Measurements from ENCODE around the gene GRIN2A.

GRIN2A gene

DNA sequence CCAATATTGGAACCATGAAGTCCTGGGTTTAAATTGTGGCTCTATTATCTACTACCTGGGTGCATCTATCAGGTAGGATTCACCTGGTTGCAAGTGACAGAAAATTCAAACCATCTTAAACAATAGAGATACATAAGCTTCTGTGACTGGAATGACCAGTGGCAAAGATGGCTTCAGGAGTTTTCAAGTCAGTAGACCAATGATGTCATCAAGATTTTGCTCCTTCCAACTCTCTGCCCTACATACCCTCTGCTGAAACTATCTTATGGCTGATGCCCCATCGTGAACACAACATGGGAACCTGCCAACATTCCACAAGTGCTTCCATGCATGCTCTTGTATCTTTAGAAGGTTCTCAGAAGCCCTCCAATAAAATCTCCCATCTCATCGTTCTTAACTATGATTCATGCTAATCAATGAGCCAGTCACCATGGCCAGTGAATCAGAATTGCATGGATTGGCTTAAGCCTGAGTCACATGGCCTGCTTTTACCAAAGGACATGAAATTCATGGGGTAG lies 180.9 kb downstream of the GRIN2A start:
- no peak overlapping the region for H3K4me3 ChIP-seq (ENCODE audit: low read depth, low read length)
- TF ChIP-seq, protein P1, sequence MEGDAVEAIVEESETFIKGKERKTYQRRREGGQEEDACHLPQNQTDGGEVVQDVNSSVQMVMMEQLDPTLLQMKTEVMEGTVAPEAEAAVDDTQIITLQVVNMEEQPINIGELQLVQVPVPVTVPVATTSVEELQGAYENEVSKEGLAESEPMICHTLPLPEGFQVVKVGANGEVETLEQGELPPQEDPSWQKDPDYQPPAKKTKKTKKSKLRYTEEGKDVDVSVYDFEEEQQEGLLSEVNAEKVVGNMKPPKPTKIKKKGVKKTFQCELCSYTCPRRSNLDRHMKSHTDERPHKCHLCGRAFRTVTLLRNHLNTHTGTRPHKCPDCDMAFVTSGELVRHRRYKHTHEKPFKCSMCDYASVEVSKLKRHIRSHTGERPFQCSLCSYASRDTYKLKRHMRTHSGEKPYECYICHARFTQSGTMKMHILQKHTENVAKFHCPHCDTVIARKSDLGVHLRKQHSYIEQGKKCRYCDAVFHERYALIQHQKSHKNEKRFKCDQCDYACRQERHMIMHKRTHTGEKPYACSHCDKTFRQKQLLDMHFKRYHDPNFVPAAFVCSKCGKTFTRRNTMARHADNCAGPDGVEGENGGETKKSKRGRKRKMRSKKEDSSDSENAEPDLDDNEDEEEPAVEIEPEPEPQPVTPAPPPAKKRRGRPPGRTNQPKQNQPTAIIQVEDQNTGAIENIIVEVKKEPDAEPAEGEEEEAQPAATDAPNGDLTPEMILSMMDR (IDR thresholded peaks at IDR 0.05; ENCODE audit: borderline replicate concordance, insufficient read depth, low read depth, low read length), result no peak

DNA sequence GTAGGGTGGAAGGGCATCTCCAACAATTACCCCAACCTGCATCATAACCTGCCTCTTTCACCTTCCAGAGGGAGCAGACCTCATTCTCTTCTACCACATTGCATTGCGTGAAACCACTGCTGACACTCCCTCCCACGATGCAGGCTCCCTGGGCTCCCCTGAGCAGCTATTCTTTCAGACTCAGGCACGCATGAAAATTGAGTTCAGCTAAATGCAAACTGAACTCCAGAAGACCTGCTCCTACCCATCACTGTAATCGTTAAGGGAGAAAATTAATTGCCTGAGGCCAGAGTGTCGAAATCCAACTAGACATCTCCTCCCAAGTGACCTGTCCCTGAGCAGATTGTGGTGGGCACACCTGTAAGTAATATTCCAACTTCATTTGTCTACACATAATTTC lies 186.0 kb downstream of the GRIN2A start:
- no peak overlapping the region for H3K4me3 ChIP-seq (ENCODE audit: low read depth, low read length)
- TF ChIP-seq, protein P1 (IDR thresholded peaks at IDR 0.05; ENCODE audit: borderline replicate concordance, insufficient read depth, low read depth, low read length), result no peak

DNA sequence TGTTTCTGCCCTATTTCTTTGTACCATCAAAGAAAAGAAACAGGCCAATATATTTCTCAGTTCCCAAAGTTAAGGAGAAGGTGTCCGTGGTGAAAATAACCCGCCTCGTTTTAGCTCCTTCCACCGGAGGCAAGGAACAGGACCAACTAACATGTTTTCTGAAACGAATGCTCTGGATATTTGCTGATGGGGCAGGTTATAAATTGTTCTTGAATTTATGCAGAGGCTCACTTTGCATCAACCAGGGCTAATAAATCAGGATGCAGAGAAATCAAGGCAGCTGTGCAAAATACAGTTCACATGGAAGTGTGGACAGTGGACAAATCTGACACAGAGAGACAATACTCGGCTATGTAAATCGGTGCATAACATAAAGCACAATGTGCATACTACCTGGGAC lies 189.8 kb downstream of the GRIN2A start:
- H3K4me3 ChIP-seq (ENCODE audit: low read depth, low read length), result no peak overlapping the region
- TF ChIP-seq, protein P1 (IDR thresholded peaks at IDR 0.05; ENCODE audit: borderline replicate concordance, insufficient read depth, low read depth, low read length), result no peak

DNA sequence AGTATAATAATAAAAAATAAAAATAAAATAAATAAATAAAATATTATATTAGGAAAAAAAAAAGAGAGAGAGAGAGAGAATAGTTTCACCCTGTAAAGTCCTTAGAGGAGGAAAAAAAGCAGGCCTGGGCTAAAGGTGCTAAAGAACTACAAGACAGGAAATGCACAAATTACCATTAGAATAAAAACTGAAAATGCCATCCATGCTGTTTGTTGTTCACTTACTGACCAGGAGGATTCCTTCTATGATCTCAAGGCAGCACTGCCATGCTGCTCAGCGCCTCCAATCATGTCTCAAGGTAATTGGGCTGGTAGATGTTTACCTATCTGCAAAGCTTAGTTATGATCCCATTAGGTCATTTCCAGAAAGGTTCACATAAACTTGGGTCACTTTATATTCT lies 201.2 kb downstream of the GRIN2A start:
- H3K4me3 ChIP-seq (ENCODE audit: low read depth, low read length), result no peak overlapping the region
- TF ChIP-seq, protein P1 (IDR thresholded peaks at IDR 0.05; ENCODE audit: borderline replicate concordance, insufficient read depth, low read depth, low read length), result no peak

DNA sequence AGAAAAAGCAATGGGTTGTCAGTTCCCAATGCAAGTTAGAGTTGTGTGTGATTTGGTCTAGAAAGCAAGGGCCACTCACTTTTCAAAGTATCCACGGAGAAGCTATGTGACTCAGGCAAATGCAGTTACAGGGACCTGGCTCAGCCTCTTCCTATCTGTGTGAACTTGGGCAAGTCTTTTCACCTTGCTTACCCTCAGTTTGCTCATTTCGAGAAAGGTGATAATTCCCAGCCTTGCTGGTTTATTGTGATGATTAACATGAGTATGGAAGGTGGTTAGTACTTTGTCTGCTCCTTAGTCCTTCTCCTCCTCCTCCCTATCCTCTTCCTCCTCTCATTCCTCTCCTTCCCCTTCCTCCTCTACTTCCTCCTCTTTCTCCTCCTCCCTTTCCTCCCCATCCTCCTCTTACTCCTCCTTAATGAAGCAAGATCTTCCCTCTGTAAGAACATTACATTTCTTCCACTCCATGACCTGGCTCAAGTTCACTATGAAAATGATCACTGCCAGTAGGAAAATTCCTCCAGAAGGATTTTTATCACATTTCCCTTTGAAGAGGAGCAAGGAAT lies 204.0 kb downstream of the GRIN2A start:
- H3K4me3 ChIP-seq (ENCODE audit: low read depth, low read length), result no peak overlapping the region
- TF ChIP-seq, protein P1 (IDR thresholded peaks at IDR 0.05; ENCODE audit: borderline replicate concordance, insufficient read depth, low read depth, low read length), result no peak

DNA sequence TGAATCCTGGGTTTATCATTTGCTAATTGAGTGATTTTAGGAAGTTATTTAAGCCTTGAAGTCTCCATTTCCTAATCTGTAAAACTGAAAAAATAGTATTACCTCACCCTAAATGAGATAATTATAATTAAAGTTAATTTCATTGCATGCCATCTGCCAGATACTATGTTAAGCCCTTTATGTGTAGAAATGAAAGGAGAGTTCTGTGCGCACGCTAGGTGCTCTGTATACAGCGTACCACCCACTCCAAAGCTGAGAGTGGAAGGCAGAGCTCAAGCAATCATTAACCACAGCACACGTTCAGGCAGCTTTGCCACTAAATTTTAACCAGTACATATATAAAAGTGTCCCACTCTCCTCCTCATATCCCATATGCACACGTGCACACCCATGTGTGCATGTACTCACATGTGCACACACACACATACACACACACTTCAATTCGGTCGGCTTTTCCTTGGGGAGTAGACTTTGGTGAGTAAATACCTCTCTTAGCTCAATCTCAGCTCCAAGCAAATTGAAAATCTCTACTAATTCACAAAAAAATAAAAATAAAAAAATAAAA lies 204.8 kb downstream of the GRIN2A start:
- H3K4me3 ChIP-seq (ENCODE audit: low read depth, low read length), result no peak overlapping the region
- TF ChIP-seq, protein P1 (IDR thresholded peaks at IDR 0.05; ENCODE audit: borderline replicate concordance, insufficient read depth, low read depth, low read length), result no peak

DNA sequence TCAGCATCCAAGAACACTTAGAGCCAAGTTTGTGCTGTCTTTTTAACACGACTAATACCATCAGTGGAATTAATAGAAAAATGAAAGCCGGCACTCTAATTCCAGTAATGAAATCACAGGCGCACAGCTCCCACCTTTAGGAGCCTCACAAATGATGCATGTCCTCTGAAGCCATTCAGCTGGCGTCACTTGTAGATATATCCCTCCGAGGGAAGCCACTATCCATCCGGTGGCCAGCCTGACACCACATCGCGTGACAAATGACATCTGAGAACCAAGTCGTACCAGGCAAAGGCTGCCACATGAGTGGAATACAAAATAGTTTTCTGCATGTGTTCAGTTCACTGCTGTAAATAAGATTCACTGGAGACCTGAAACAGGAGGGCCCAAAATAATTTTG lies 205.6 kb downstream of the GRIN2A start:
- TF ChIP-seq, protein P1 (IDR thresholded peaks at IDR 0.05; ENCODE audit: borderline replicate concordance, insufficient read depth, low read depth, low read length), result no peak
- no peak overlapping the region for H3K4me3 ChIP-seq (ENCODE audit: low read depth, low read length)
